HCT116 (cell line): ENCODE data around the gene LRBA.
"Not testable (repeated sequence)": the region's sequence is repeated elsewhere in the genome, so short reads cannot be mapped to it uniquely, and the experiment has no call there.

Experiments used
- CBX3 ChIP-seq: IDR thresholded peaks from 2 replicates; pipeline ENCODE4 v1.6.1; 2012; ENCODE audit warnings: low read depth
- CEBPB ChIP-seq: IDR thresholded peaks from 2 replicates; pipeline ENCODE4 v1.6.1; 2012; ENCODE audit warnings: low read depth
- EGR1 ChIP-seq: IDR thresholded peaks from 2 replicates; pipeline ENCODE4 v1.6.1; 2012; ENCODE audit warnings: low read depth
- EZH2 ChIP-seq: fragments of 200-600 bp; sonication (generic); IDR thresholded peaks from 2 replicates; pipeline ENCODE4 v1.6.1; 2017; ENCODE audit warnings: antibody characterized with exemption, mixed run types
- EZH2phosphoT487 ChIP-seq: fragments of 200-600 bp; IDR thresholded peaks from 2 replicates; pipeline ENCODE4 v1.6.1; 2018; ENCODE audit warnings: antibody characterized with exemption, borderline replicate concordance
- MAX ChIP-seq: IDR thresholded peaks from 2 replicates; pipeline ENCODE4 v1.6.1; 2012
- POLR2A ChIP-seq: IDR thresholded peaks from 2 replicates; pipeline ENCODE4 v1.7.0; 2011; ENCODE audit warnings: borderline replicate concordance; ENCODE audit not compliant: insufficient read depth, insufficient read length; ENCODE audit errors: extremely low read depth
- POLR2AphosphoS5 ChIP-seq: IDR thresholded peaks from 2 replicates; pipeline ENCODE4 v1.6.1; 2011; ENCODE audit warnings: mild to moderate bottlenecking, low read depth, low read length, moderate library complexity
- SIN3A ChIP-seq: IDR thresholded peaks from 2 replicates; pipeline ENCODE4 v1.6.1; 2012; ENCODE audit warnings: low read depth
- TCF7L2 ChIP-seq: IDR thresholded peaks from 2 replicates; pipeline ENCODE4 v1.7.0; 2011; ENCODE audit warnings: borderline replicate concordance, inconsistent platforms; ENCODE audit not compliant: insufficient read depth, insufficient read length; ENCODE audit errors: extremely low read depth
- YY1 ChIP-seq: IDR thresholded peaks from 2 replicates; pipeline ENCODE4 v1.6.1; 2011; ENCODE audit warnings: low read length, low read depth, moderate library complexity, mild to moderate bottlenecking; ENCODE audit not compliant: insufficient replicate concordance; ENCODE audit errors: extremely low read depth
- ZNF274 ChIP-seq: fragments of 200-500 bp; sonication (Bioruptor generic); IDR thresholded peaks from 2 replicates; pipeline ENCODE4 v1.6.1; 2014; ENCODE audit warnings: mild to moderate bottlenecking, low read depth, low read length, inconsistent platforms
- TF ChIP-seq, protein P1 (sequence below), 3 experiments: fragments of 200-600 bp in 1 of 3; sonication (generic) in 1 of 3; IDR thresholded peaks in 2 of 3; conservative IDR thresholded peaks in 1 of 3; 2 replicates each; pipeline ENCODE4 v1.5.1; 2012 to 2017; ENCODE audit warnings: low read depth in 2 of 3, low read length in 2 of 3, antibody characterized with exemption in 1 of 3, borderline replicate concordance in 1 of 3, control low read depth in 1 of 3, mild to moderate bottlenecking in 1 of 3, mixed read lengths in 1 of 3, mixed run types in 1 of 3, moderate library complexity in 1 of 3; ENCODE audit not compliant: insufficient read depth in 1 of 3
- TF ChIP-seq, protein P2 (sequence below): IDR thresholded peaks from 2 replicates; pipeline ENCODE4 v1.6.1; 2012; ENCODE audit warnings: low read depth

DNA sequence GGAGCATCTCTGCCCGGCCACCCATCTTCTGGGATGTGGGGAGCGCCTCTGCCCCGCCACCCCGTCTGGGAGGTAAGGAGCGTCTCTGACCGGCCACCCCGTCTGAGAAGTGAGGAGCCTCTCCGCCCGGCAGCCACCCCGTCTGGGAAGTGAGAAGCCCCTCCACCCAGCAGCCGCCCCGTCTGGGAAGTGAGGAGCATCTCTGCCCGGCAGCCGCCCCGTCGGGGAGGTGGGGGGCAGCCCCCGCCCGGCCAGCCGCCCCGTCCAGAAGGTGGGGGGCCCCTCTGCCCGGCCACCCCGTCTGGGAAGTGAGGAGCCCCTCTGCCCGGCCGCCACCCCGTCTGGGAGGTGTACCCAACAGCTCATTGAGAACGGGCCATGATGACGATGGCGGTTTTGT lies 61.2 kb downstream of the LRBA start:
- TF ChIP-seq, protein P1, sequence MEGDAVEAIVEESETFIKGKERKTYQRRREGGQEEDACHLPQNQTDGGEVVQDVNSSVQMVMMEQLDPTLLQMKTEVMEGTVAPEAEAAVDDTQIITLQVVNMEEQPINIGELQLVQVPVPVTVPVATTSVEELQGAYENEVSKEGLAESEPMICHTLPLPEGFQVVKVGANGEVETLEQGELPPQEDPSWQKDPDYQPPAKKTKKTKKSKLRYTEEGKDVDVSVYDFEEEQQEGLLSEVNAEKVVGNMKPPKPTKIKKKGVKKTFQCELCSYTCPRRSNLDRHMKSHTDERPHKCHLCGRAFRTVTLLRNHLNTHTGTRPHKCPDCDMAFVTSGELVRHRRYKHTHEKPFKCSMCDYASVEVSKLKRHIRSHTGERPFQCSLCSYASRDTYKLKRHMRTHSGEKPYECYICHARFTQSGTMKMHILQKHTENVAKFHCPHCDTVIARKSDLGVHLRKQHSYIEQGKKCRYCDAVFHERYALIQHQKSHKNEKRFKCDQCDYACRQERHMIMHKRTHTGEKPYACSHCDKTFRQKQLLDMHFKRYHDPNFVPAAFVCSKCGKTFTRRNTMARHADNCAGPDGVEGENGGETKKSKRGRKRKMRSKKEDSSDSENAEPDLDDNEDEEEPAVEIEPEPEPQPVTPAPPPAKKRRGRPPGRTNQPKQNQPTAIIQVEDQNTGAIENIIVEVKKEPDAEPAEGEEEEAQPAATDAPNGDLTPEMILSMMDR (IDR thresholded peaks at IDR 0.05 in 2 of 3, conservative IDR thresholded peaks at IDR 0.05 in 1 of 3; ENCODE audit: borderline replicate concordance in 1 of 3, insufficient read depth in 1 of 3, low read depth in 2 of 3, low read length in 2 of 3), result not testable (repeated sequence)
- not testable (repeated sequence) for TF ChIP-seq EZH2, POLR2A, POLR2AphosphoS5, YY1, CEBPB, EZH2phosphoT487, ZNF274, EGR1, TCF7L2, MAX, SIN3A, CBX3
- TF ChIP-seq, protein P2, sequence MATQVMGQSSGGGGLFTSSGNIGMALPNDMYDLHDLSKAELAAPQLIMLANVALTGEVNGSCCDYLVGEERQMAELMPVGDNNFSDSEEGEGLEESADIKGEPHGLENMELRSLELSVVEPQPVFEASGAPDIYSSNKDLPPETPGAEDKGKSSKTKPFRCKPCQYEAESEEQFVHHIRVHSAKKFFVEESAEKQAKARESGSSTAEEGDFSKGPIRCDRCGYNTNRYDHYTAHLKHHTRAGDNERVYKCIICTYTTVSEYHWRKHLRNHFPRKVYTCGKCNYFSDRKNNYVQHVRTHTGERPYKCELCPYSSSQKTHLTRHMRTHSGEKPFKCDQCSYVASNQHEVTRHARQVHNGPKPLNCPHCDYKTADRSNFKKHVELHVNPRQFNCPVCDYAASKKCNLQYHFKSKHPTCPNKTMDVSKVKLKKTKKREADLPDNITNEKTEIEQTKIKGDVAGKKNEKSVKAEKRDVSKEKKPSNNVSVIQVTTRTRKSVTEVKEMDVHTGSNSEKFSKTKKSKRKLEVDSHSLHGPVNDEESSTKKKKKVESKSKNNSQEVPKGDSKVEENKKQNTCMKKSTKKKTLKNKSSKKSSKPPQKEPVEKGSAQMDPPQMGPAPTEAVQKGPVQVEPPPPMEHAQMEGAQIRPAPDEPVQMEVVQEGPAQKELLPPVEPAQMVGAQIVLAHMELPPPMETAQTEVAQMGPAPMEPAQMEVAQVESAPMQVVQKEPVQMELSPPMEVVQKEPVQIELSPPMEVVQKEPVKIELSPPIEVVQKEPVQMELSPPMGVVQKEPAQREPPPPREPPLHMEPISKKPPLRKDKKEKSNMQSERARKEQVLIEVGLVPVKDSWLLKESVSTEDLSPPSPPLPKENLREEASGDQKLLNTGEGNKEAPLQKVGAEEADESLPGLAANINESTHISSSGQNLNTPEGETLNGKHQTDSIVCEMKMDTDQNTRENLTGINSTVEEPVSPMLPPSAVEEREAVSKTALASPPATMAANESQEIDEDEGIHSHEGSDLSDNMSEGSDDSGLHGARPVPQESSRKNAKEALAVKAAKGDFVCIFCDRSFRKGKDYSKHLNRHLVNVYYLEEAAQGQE, result not testable (repeated sequence)
